ENCODE data around the gene NCBP1. TPM values are rescaled to one million over a fixed set of nuclear protein-coding genes. Genes with fewer than 3 reads are reported as not detected.

NCBP1 gene
- total and polyA plus RNA-seq, 9 of the 15 experiments (the other 6 are each of a cell fraction or from before 2014, with no cell fraction given), result 29.4 to 69.7 (median 57.5) TPM

DNA sequence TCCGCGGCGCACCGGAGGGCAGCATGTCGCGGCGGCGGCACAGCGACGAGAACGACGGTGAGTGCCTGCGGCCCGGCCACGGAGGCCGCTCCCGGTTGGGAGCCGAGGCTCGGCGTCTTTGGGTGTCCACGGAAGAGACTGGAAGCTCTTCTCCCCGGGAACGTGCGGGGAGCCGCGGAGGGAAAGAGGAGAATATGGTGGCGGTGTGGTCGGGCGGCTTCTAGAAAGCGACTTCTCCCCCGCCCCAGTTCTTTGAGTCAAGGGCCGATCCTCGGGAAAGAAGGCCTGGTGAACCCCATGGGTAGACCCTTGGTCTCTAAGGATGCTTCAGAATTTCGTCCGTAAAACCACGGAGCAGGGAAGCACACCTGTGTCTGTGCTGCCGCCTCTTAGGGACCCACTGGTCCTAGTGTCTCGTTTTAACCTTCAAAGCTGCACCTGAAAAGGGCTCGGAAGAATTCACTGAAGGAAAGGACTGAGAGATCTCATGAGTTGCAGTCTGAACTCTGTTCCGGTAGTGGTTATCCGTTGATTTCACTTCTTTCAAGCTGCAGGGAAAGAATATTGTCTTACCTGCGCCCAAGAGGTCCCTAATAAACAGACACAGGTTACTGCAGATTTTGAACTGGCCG is 354 bp downstream of the NCBP1 start (continued):
- TF ChIP-seq MECOM (CRISPR knock-in tag; IDR thresholded peaks at IDR 0.05) (no peak), ZNF140 (CRISPR knock-in tag; IDR thresholded peaks at IDR 0.05) (no peak), SMARCC2 (IDR thresholded peaks at IDR 0.05; ENCODE audit: low read depth) (no peak), EWSR1 (IDR thresholded peaks at IDR 0.05; ENCODE audit: borderline replicate concordance, low read depth, partially characterized antibody) (no peak), ZSCAN32 (CRISPR knock-in tag; IDR thresholded peaks at IDR 0.05) (no peak), ZNF239 (CRISPR knock-in tag; IDR thresholded peaks at IDR 0.05) (no peak), NR3C1 (CRISPR knock-in tag; IDR thresholded peaks at IDR 0.05) (no peak), HMBOX1 (IDR thresholded peaks at IDR 0.05) (no peak), ZFP36 (IDR thresholded peaks at IDR 0.05; ENCODE audit: low read depth, low read length, partially characterized antibody) (peak; percentile 11), MAFK (IDR thresholded peaks at IDR 0.05; ENCODE audit: low read length) (no peak)
- TF ChIP-seq, protein P1, sequence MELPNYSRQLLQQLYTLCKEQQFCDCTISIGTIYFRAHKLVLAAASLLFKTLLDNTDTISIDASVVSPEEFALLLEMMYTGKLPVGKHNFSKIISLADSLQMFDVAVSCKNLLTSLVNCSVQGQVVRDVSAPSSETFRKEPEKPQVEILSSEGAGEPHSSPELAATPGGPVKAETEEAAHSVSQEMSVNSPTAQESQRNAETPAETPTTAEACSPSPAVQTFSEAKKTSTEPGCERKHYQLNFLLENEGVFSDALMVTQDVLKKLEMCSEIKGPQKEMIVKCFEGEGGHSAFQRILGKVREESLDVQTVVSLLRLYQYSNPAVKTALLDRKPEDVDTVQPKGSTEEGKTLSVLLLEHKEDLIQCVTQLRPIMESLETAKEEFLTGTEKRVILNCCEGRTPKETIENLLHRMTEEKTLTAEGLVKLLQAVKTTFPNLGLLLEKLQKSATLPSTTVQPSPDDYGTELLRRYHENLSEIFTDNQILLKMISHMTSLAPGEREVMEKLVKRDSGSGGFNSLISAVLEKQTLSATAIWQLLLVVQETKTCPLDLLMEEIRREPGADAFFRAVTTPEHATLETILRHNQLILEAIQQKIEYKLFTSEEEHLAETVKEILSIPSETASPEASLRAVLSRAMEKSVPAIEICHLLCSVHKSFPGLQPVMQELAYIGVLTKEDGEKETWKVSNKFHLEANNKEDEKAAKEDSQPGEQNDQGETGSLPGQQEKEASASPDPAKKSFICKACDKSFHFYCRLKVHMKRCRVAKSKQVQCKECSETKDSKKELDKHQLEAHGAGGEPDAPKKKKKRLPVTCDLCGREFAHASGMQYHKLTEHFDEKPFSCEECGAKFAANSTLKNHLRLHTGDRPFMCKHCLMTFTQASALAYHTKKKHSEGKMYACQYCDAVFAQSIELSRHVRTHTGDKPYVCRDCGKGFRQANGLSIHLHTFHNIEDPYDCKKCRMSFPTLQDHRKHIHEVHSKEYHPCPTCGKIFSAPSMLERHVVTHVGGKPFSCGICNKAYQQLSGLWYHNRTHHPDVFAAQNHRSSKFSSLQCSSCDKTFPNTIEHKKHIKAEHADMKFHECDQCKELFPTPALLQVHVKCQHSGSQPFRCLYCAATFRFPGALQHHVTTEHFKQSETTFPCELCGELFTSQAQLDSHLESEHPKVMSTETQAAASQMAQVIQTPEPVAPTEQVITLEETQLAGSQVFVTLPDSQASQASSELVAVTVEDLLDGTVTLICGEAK (IDR thresholded peaks at IDR 0.05), result no peak
- TF ChIP-seq, protein P1 (CRISPR knock-in tag; IDR thresholded peaks at IDR 0.05), result no peak; the same call in 1 of the 2 replicates
- TF ChIP-seq, protein P2, sequence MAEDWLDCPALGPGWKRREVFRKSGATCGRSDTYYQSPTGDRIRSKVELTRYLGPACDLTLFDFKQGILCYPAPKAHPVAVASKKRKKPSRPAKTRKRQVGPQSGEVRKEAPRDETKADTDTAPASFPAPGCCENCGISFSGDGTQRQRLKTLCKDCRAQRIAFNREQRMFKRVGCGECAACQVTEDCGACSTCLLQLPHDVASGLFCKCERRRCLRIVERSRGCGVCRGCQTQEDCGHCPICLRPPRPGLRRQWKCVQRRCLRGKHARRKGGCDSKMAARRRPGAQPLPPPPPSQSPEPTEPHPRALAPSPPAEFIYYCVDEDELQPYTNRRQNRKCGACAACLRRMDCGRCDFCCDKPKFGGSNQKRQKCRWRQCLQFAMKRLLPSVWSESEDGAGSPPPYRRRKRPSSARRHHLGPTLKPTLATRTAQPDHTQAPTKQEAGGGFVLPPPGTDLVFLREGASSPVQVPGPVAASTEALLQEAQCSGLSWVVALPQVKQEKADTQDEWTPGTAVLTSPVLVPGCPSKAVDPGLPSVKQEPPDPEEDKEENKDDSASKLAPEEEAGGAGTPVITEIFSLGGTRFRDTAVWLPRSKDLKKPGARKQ (CRISPR knock-in tag; IDR thresholded peaks at IDR 0.05), result no peak
